ENCODE results near the gene SPAG4. TPM values are rescaled to one million over a fixed set of nuclear protein-coding genes. Genes with fewer than 3 reads are reported as not detected.

Gene SPAG4
- polyA plus RNA-seq, 10 donors, result 1.2 to 6.9 (median 2.1) TPM

GRCh38 chr20:35598899-35599775 lies 16.5 kb upstream of the SPAG4 start:
- DNase-seq, result no peak

DNA sequence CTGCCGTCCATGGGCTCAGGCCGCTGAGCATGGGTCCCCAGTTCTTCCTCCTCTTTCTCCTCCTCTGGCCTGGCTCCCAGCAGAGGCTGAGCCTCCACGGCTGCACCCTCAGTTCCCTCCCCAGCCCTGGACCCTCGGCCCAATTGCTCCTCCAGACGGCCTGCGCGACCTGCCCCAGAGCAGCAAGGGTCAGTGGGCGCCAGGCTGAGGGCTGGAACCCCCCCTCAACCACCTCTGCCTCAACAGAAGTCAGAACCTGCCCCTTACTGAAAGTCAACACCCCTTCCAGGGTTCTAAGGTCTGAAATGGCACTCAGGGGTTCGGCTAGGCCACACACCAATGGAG lies 15.9 kb upstream of the SPAG4 start:
- DNase-seq, result no peak

DNA sequence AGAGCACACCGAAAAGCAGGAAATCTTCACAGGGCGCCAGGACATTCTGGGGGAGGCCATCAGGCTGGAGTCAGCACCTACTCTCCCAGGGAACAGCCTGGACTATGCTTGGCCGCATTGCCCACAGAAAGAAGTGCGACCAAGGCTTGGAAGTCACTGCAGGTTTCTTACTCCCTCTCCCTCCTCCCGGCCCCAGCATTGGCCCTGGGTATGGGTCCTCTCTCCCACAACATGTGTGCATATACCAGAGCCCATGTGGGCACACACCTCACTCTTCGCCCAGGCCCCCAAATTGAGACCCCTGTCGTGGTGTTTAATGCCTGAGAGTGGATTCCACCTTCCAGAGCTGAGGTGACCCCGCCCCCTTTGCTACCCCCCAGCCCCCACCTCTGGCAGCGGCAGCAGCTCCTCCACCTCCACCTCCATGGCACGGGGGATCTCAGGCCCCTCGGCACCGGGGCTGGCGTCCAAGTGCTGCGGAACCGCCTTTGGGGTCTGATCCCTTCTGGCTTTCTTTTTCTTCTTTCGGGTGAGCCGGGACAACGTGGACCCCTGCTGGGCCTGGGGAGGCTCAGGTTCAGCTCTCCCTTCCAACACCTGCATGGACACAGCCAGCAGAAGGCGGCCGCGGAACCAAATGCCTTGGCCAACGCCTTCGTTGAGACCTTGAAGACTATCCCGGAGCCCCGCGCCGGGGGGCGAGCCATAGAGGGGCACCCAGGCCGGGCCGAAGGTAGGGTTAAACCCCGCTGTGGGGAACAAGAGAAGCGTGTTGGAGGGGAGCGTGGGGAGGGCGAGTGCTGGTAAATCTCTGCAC lies 15.2 kb upstream of the SPAG4 start:
- DNase-seq, result no peak

DNA sequence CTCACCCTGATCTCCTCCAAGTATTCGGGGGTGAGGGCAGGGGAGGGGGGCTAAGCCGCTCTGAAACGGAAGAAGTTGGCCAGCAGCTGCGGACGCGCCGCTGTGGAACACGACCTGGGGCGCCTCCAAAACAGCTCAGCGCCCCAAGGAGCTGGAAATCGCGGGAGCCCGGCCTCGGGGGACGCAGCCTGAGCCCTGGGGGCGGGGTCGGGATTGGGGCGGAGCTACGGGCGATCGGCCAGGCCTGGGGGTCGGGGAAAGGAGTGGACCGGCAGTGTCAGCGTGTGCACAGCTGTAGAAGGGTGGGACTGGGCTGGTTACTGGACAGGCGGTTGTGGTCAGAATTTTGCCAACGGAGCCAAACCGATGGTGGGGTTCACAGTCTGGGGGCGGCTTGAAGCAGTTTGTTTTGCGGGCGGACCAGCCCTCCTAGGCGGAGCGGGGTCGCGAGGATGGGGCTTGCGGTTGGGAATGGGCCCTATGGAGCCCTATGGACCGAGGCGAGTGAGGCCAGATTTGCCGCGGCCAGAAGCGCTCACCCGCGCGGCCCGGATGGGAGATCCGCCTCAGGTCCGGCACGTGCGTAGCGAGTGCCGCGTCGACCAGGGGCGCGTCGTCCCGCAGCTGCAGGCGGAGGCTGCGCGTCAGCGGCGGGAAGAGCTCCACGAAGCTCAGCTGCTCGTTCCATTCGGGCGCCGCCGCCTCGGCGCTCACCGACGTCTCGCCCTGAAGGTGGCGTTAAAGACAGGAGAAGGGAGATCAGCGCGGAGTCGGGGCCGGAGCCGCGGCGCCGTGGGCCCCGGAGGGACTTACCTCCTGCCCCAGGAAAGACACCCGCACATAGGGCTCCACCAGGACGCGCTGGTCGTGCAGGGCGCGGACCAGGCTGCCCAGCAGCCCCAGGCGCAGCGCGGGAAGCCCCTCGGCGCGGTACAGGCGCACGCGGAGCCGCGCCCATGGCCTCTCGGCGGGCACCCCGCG lies 14.3 kb upstream of the SPAG4 start:
- DNase-seq, result peak; percentile 76 to 95 (median 90)

- DNase-seq, result peak in 1 of 3 donors; percentile 15
Observed at GRCh38 chr20:35601990-35602389, 13.6 kb upstream of the SPAG4 start.

- DNase-seq, result no peak
Observed at GRCh38 chr20:35602851-35603495, 12.7 kb upstream of the SPAG4 start.

DNA sequence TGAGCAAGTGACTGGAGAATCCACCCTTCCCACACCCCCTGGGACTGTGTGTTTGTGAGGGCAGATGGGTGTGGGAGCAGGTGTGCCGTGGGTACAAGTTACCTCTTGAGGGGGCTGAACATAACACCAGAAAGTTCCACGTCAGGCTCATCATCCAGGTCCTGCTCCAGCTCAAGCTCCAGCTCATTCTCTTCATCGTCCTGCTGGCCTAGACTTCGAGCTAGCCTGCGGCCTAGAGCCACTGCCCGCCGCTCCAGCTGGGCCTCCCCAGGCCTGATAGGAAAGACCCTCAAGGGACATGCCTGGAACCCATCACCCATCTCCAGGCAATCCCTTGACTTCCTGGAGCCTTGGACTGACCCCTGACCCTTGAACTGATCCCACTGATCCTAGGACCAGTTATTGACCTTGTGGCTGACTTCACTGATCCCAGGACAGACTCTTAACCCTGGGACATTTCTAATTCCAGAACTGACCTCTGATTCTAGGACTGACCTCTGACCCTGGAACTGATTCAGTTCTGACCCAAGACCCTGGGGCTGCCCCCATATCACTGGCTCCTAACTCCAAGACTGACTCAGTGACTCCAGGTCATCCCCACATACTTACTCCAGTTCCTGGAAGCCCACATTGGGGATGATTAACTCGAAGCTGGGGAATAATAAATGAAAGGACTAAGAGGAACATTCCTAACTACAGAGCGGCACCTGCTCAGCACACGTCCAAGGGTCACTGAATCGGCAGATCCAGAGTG lies 11.8 kb upstream of the SPAG4 start:
- DNase-seq, result no peak

GRCh38 chr20:35604449-35604747 lies 11.2 kb upstream of the SPAG4 start:
- DNase-seq, result peak in 1 of 3 donors; percentile 23

- DNase-seq, result no peak
Observed at GRCh38 chr20:35606127-35606526, 9.5 kb upstream of the SPAG4 start.

GRCh38 chr20:35607003-35607735 lies 8.5 kb upstream of the SPAG4 start:
- no peak for DNase-seq

GRCh38 chr20:35610833-35611427 lies 4.7 kb upstream of the SPAG4 start:
- DNase-seq, result no peak

GRCh38 chr20:35611482-35611881 lies 4.1 kb upstream of the SPAG4 start:
- DNase-seq, result no peak

DNA sequence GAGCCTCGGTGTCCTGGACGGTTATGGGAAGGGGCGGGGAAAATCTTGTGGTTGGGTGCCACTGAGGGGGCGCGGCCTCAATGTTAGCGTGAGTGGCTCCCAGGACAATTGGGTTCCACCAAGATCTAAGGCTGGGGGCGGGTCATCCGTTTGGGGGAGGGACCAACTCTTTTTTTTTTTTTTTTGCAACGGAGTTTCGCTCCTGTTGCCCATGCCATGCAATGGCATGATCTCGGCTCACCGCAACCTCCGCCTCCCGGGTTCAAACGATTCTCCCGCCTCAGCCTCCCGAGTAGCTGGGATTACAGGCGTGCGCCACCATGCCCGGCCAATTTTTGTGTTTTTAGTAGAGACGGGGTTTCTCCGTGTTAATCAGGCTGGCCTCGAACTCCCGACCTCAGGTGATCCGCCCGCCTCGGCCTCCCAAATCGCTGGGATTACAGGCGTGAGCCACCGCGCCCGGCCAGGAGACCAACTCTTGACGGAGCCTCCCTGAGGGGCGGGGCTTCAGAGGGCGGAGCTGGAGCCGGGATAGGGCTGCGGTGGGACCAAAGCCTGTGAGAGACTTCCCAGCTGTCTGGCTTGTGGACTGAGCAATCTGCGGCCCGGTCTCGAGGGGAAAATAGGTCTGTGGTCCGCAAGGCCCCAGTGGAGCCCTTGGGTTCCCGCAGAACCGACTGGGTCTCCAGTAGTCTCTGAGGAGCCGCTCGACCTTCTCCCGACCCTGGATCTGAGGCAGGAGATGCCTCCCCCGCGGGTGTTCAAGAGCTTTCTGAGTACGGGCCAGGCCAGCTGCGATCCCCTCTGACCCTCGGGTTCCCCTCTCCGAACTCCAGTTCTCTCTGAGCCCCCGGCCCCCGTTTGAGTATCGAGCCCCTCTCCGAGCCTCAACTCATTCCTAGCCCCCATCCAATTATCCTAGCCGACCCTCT lies 1.1 kb downstream of the SPAG4 start:
- peak; percentile 72 to 95 (median 74) for DNase-seq

DNA sequence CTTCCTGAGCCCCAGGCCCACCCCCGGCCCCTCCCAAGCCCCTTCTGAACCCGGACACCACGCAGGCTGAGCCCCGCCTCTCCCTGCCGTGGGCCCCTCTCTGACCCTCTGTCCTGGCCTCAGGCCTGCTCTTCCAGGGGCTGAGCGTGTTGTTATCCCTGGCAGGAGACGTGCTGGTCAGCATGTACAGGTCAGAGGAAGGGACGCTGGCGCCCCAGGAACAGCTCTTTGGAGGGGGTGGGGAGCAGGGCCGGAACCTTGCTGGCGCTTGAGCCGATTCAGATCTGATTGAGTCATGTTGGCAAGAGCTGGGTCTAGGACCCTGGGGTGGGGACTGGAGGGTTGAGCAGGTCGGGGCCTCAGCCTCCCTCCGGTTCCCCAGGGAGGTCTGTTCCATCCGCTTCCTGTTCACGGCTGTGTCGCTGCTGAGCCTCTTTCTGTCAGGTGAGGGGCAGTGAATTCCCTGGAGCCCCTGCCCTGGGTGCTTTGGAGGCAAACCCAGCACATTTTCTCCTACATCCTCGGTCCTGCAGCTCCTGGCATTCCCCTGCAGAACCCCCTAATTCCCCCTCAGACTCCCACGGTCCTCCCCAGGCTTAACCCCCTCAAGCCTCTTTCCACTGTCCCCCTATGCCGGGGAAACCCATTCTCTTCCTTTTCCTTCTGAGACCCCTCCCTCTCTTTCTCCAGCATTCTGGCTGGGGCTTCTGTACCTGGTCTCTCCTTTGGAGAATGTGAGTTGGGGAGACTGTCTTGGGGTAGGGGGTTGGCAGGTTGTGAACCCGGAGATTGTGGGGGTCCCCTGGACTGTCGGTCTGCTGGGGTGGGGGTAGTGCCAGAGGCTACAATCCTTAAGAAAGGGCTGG lies 2.0 kb downstream of the SPAG4 start:
- DNase-seq, result peak; percentile 59 to 94 (median 72)

GRCh38 chr20:35618263-35619131 lies 2.9 kb downstream of the SPAG4 start:
- peak in 1 of 3 donors; percentile 66 for DNase-seq
